OCI-LY1 (cell line): ENCODE data around the gene TEPSIN.

Source experiments
- H2AFZ ChIP-seq: fragments of 200-600 bp; sonication (generic), shearing (Covaris generic); 2 replicates; pipeline ENCODE4 v1.6.0; 2014; ENCODE audit warnings: antibody characterized with exemption, mild to moderate bottlenecking, low read length
- H3F3A ChIP-seq: fragments of 200-600 bp; sonication (generic), shearing (Covaris generic); 2 replicates; pipeline ENCODE4 v1.6.0; 2014; ENCODE audit warnings: mild to moderate bottlenecking, antibody characterized with exemption, low read length, moderate library complexity; ENCODE audit not compliant: insufficient read depth
- H3K27ac ChIP-seq: fragments of 200-600 bp; sonication (generic); 2 replicates; pipeline ENCODE4 v1.5.1; 2014; ENCODE audit warnings: low read length, mixed run types, mild to moderate bottlenecking, low read depth; ENCODE audit not compliant: poor library complexity, severe bottlenecking
- H3K27me3 ChIP-seq: fragments of 200-600 bp; sonication (generic); 2 replicates; pipeline ENCODE4 v1.6.0; 2014; ENCODE audit warnings: antibody characterized with exemption, mild to moderate bottlenecking, low read length, moderate library complexity; ENCODE audit not compliant: insufficient read depth
- H3K36me3 ChIP-seq: fragments of 200-600 bp; sonication (generic); 2 replicates; pipeline ENCODE4 v1.6.1; 2014; ENCODE audit warnings: mild to moderate bottlenecking, antibody characterized with exemption, low read length, moderate library complexity, mixed read lengths; ENCODE audit not compliant: insufficient read depth
- H3K4me1 ChIP-seq: fragments of 200-600 bp; sonication (generic); 2 replicates; pipeline ENCODE4 v1.5.1; 2014; ENCODE audit warnings: mild to moderate bottlenecking, low read length, moderate library complexity; ENCODE audit not compliant: insufficient read depth, severe bottlenecking
- H3K4me2 ChIP-seq: fragments of 200-600 bp; sonication (generic), shearing (Covaris generic); 2 replicates; pipeline ENCODE4 v1.6.1; 2014; ENCODE audit warnings: low read length
- H3K4me3 ChIP-seq: fragments of 200-600 bp; sonication (generic); 2 replicates; pipeline ENCODE4 v1.5.1; 2014; ENCODE audit warnings: low read length, low read depth, mild to moderate bottlenecking, mixed read lengths; ENCODE audit not compliant: poor library complexity, severe bottlenecking
- H3K79me2 ChIP-seq: fragments of 200-600 bp; shearing (Covaris generic); 2 replicates; pipeline ENCODE4 v1.6.1; 2016; ENCODE audit warnings: mixed run types, low read length, mixed read lengths; ENCODE audit not compliant: insufficient read depth
- H3K9ac ChIP-seq: fragments of 200-600 bp; sonication (generic), shearing (Covaris generic); 2 replicates; pipeline ENCODE4 v1.6.1; 2014; ENCODE audit warnings: mild to moderate bottlenecking, low read length, mixed read lengths
- H3K9me2 ChIP-seq: fragments of 200-600 bp; sonication (generic), shearing (Covaris generic); 2 replicates; pipeline ENCODE4 v1.6.1; 2014; ENCODE audit warnings: low read depth, mild to moderate bottlenecking, low read length, mixed read lengths
- H3K9me3 ChIP-seq: fragments of 200-600 bp; shearing (Covaris generic); 2 replicates; pipeline ENCODE4 v1.6.1; 2014; ENCODE audit warnings: low read length, mixed read lengths
- H4K20me1 ChIP-seq: fragments of 200-600 bp; sonication (generic), shearing (Covaris generic); 2 replicates; pipeline ENCODE4 v1.6.0; 2016; ENCODE audit warnings: mild to moderate bottlenecking, low read length; ENCODE audit not compliant: insufficient read depth
- EZH2 ChIP-seq: fragments of 200-600 bp; sonication (generic), shearing (Covaris generic); IDR thresholded peaks from 2 replicates; pipeline ENCODE4 v1.8.0; 2017; ENCODE audit warnings: borderline replicate concordance, mixed run types, mild to moderate bottlenecking, antibody characterized with exemption, low read length, moderate library complexity, mixed read lengths
- TF ChIP-seq, protein P1 (sequence below): fragments of 200-600 bp; sonication (generic), shearing (Covaris generic); IDR thresholded peaks from 2 replicates; pipeline ENCODE4 v1.5.1; 2017; ENCODE audit warnings: mild to moderate bottlenecking, antibody characterized with exemption, low read length, moderate library complexity, mixed read lengths

The TEPSIN gene

DNA sequence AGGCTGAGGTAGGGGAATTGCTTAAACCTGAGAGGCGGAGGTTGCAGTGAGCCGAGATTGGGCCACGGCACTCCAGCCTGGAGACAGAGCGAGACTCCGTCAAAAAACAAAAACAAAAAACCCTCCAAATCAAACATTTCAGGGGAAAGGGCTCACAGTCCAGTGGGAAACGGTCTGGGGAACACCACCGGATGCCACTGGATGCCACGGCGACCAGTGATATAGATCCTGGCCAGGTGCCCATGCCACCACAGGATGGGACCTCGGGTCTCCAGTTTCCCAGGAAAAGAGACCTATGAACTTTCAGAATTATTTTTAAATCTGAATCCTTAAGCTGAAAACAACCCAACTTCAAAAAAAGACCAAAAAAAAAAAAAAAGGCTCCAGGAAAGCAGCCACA, 28.4 kb downstream of the TEPSIN start:
- H3K9me2 ChIP-seq, result no peaks in the 10 kb centered on the region
- H3K4me3 ChIP-seq, result no peak overlapping the region
- no peaks in the 10 kb centered on the region for H3K27me3 ChIP-seq
- H3K36me3 ChIP-seq, result peaks cover 16% of the 10 kb centered on the region; the same call in 1 of the 2 replicates
- TF ChIP-seq EZH2, result no peak
- TF ChIP-seq, protein P1, sequence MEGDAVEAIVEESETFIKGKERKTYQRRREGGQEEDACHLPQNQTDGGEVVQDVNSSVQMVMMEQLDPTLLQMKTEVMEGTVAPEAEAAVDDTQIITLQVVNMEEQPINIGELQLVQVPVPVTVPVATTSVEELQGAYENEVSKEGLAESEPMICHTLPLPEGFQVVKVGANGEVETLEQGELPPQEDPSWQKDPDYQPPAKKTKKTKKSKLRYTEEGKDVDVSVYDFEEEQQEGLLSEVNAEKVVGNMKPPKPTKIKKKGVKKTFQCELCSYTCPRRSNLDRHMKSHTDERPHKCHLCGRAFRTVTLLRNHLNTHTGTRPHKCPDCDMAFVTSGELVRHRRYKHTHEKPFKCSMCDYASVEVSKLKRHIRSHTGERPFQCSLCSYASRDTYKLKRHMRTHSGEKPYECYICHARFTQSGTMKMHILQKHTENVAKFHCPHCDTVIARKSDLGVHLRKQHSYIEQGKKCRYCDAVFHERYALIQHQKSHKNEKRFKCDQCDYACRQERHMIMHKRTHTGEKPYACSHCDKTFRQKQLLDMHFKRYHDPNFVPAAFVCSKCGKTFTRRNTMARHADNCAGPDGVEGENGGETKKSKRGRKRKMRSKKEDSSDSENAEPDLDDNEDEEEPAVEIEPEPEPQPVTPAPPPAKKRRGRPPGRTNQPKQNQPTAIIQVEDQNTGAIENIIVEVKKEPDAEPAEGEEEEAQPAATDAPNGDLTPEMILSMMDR, result no peak
- no peaks in the 10 kb centered on the region for H3K4me1 ChIP-seq
- H3K79me2 ChIP-seq, result no peaks in the 10 kb centered on the region
- no peak overlapping the region for H2AFZ ChIP-seq
- no peaks in the 10 kb centered on the region for H3F3A ChIP-seq
- no peak overlapping the region for H3K9ac ChIP-seq
- H4K20me1 ChIP-seq, result no peaks in the 10 kb centered on the region
- no peak overlapping the region for H3K27ac ChIP-seq
- no peaks in the 10 kb centered on the region for H3K9me3 ChIP-seq
- no peak overlapping the region for H3K4me2 ChIP-seq

DNA sequence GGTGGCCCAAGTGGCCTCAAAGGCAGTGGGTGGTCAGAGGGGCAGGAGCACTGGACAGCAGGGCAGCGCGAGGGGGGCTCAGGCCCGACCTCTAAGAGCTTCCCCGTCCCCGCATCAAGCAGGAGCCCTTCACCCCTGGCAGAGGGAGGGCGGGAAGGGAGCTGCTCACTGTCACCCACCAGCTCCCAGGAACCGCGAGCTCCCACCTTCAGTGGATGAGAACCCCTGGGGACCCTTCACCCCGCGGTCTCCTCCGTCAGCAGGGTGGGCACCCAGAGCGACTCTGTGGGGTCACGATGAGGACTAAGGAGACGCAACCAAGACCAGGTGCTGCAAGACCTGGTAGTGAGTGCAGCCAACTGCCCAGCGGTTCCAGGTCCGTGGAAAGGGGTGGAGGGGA, 29.7 kb downstream of the TEPSIN start:
- Histone ChIP-seq H3K4me1 (no peaks in the 10 kb centered on the region), H3K27ac (no peak overlapping the region), H3K9me3 (no peaks in the 10 kb centered on the region), H3K9ac (no peak overlapping the region), H3K4me3 (no peak overlapping the region), H3K36me3 (peaks cover 16% of the 10 kb centered on the region; the same call in 1 of the 2 replicates), H3K27me3 (no peaks in the 10 kb centered on the region), H3F3A (no peaks in the 10 kb centered on the region), H3K79me2 (no peaks in the 10 kb centered on the region), H2AFZ (no peak overlapping the region), H3K4me2 (no peak overlapping the region), H3K9me2 (no peaks in the 10 kb centered on the region), H4K20me1 (no peaks in the 10 kb centered on the region)
- no peak for TF ChIP-seq EZH2
- TF ChIP-seq, protein P1, result no peak

DNA sequence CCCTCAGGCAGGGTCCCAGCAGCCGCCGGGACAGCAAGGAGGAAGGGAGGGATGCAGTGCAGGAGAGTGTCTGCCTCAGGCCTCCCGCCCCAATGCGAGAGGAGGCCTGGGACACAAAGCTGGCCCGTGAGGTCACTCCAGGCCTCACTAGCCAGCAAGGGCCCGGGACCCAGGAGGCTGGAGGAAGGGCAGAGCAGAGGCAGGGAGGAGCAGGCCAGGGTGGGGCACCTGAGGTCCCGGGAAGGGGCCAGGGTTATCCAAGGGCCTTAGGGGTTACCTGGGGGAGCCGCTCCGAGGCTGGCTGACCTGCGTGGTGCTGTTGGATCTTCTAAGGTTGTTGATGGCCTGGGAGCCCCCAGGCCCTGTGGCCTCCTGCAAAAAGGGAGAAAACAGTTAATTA, 30.2 kb downstream of the TEPSIN start:
- TF ChIP-seq, protein P1, result no peak
- no peak for TF ChIP-seq EZH2
- no peaks in the 10 kb centered on the region for H3F3A ChIP-seq
- no peak overlapping the region for H3K9ac ChIP-seq
- H3K79me2 ChIP-seq, result no peaks in the 10 kb centered on the region
- peaks cover 16% of the 10 kb centered on the region; the same call in 1 of the 2 replicates for H3K36me3 ChIP-seq
- no peaks in the 10 kb centered on the region for H4K20me1 ChIP-seq
- H3K9me3 ChIP-seq, result no peaks in the 10 kb centered on the region
- H3K4me3 ChIP-seq, result no peak overlapping the region
- no peak overlapping the region for H3K4me2 ChIP-seq
- no peaks in the 10 kb centered on the region for H3K27me3 ChIP-seq
- no peaks in the 10 kb centered on the region for H3K9me2 ChIP-seq
- no peaks in the 10 kb centered on the region for H3K4me1 ChIP-seq
- H2AFZ ChIP-seq, result no peak overlapping the region
- no peak overlapping the region for H3K27ac ChIP-seq
